Measurements from ENCODE around the gene CNTNAP2.

- TF ChIP-seq CTCF (conservative IDR thresholded peaks at IDR 0.05; ENCODE audit: low read length) (no peak), EZH2phosphoT487 (IDR thresholded peaks at IDR 0.05; ENCODE audit: borderline replicate concordance, low read depth, low read length) (no peak)
Measured at GRCh38 chr7:147510923-147511322, 1394.3 kb downstream of the CNTNAP2 start.
